Myocyte (in vitro differentiated cells): ENCODE data around the gene TGIF1. TPM values are rescaled to one million over a fixed set of nuclear protein-coding genes. Genes with fewer than 3 reads are reported as not detected.

Experiments used
- total RNA-seq: library from RNA; depleted of rRNA; stranded (reverse); fragments of >200 nt; gene quantifications from 2 replicates; pipeline ENCODE4 v1.2.3, GENCODE V29; 2014

TGIF1 gene
- total RNA-seq, 1 donor from 2014 or later = 74.2 TPM

Other genes starting within 250 kb of the TGIF1 start
- 39.9 and 120 TPM in 2 replicates for gene MYOM1, start 230.2 kb upstream of the TGIF1 start, total RNA-seq
- 680 and 760 TPM in 2 replicates for gene MYL12A, start 202.4 kb upstream of the TGIF1 start, total RNA-seq
- gene MYL12B, start 188.0 kb upstream of the TGIF1 start, total RNA-seq = 284 and 330 TPM in 2 replicates